HepG2 (cell line): Measurements from ENCODE around the gene CLTA. TPM values are rescaled to one million over a fixed set of nuclear protein-coding genes. Genes with fewer than 3 reads are reported as not detected.

Experiments used
- AGO1 ChIP-seq: fragments of 200-400 bp; formaldehyde crosslinking; IDR thresholded peaks from 2 replicates; pipeline ENCODE4 v1.6.1; 2017; ENCODE audit warnings: mild to moderate bottlenecking, low read depth, low read length, moderate library complexity; ENCODE audit not compliant: poor library complexity, severe bottlenecking
- ATF1 ChIP-seq: IDR thresholded peaks from 2 replicates; pipeline ENCODE4 v1.6.1; 2016; ENCODE audit warnings: mild to moderate bottlenecking, control low read depth
- HMG20A ChIP-seq: IDR thresholded peaks from 2 replicates; pipeline ENCODE4 v1.6.1; 2016; ENCODE audit warnings: borderline replicate concordance
- IRF2 ChIP-seq: IDR thresholded peaks from 2 replicates; pipeline ENCODE4 v1.6.1; 2018; ENCODE audit warnings: missing genetic modification reagents, missing compliant biosample characterization
- MATR3 ChIP-seq: sonication (generic); formaldehyde crosslinking; IDR thresholded peaks from 2 replicates; pipeline ENCODE4 v1.4.0; 2020; ENCODE audit warnings: missing genetic modification reagents
- NFE2L2 ChIP-seq: fragments of 150-350 bp; IDR thresholded peaks from 2 replicates; pipeline ENCODE4 v1.6.1; 2014; ENCODE audit warnings: low read length
- NR1H2 ChIP-seq: sonication (generic); formaldehyde crosslinking; IDR thresholded peaks from 2 replicates; pipeline ENCODE4 v1.8.1; 2022; ENCODE audit warnings: low read depth, missing genetic modification reagents, borderline replicate concordance
- POLR2G ChIP-seq: fragments of 200-400 bp; formaldehyde crosslinking; IDR thresholded peaks from 2 replicates; pipeline ENCODE4 v1.6.1; 2018; ENCODE audit warnings: mild to moderate bottlenecking, low read depth, low read length, moderate library complexity
- PRMT3 ChIP-seq: sonication (generic); formaldehyde crosslinking; IDR thresholded peaks from 2 replicates; pipeline ENCODE4 v1.8.1; 2022; ENCODE audit warnings: low read depth, mild to moderate bottlenecking, moderate library complexity, missing genetic modification reagents, borderline replicate concordance
- RARG ChIP-seq: sonication (generic); formaldehyde crosslinking; IDR thresholded peaks from 2 replicates; pipeline ENCODE4 v1.4.0; 2020; ENCODE audit warnings: low read depth, mild to moderate bottlenecking, missing genetic modification reagents
- RXRB ChIP-seq: IDR thresholded peaks from 2 replicates; pipeline ENCODE4 v1.6.1; 2016; ENCODE audit warnings: borderline replicate concordance, missing genetic modification reagents, missing compliant biosample characterization
- TRIM24 ChIP-seq: sonication (generic); formaldehyde crosslinking; IDR thresholded peaks from 2 replicates; pipeline ENCODE4 v1.8.0; 2022; ENCODE audit warnings: mild to moderate bottlenecking, missing genetic modification reagents
- ZNF138 ChIP-seq: sonication (generic); formaldehyde crosslinking; IDR thresholded peaks from 2 replicates; pipeline ENCODE4 v1.5.0; 2020; ENCODE audit warnings: mild to moderate bottlenecking, low read depth, missing genetic modification reagents
- ZNF335 ChIP-seq: sonication (generic); formaldehyde crosslinking; IDR thresholded peaks from 2 replicates; pipeline ENCODE4 v1.4.0; 2020; ENCODE audit warnings: missing genetic modification reagents
- ZNF574 ChIP-seq: sonication (generic); formaldehyde crosslinking; IDR thresholded peaks from 2 replicates; pipeline ENCODE4 v1.4.0; 2020; ENCODE audit warnings: missing genetic modification reagents
- ZNF7 ChIP-seq: IDR thresholded peaks from 2 replicates; pipeline ENCODE4 v1.6.1; 2016; ENCODE audit warnings: missing biosample characterization, missing genetic modification reagents
- polyA plus RNA-seq, 8 experiments: library from polyadenylated mRNA; depleted of rRNA in 3 of 8; stranded (reverse) in 7 of 8; unstranded in 1 of 8; fragments of >200 nt; fragmentation: Illumina TruSeq in 4 of 8; extraction: Trizol in 4 of 8; gene quantifications; 2 replicates each; pipeline versions ENCODE4 v1.2.1 to v1.2.3, GENCODE V29; 2011 to 2016; ENCODE audit warnings: low read depth in 4 of 8, missing spikeins in 1 of 8, mixed read lengths in 1 of 8; ENCODE audit not compliant: insufficient read depth in 1 of 8
- total RNA-seq, 5 experiments: library from RNA; depleted of rRNA; stranded (reverse); fragments of >200 nt; fragmentation: Illumina TruSeq; extraction: Trizol; gene quantifications; 2 replicates each; pipeline ENCODE4 v1.2.3, GENCODE V29; 2016; ENCODE audit warnings: low read depth in 1 of 5
- TF ChIP-seq, protein P1 (sequence below): sonication (generic); formaldehyde crosslinking; IDR thresholded peaks from 2 replicates; pipeline ENCODE4 v1.5.1; 2020; ENCODE audit warnings: mild to moderate bottlenecking, missing genetic modification reagents, borderline replicate concordance
- TF ChIP-seq, protein P2 (sequence below): sonication (generic); formaldehyde crosslinking; IDR thresholded peaks from 2 replicates; pipeline ENCODE4 v1.4.0; 2020; ENCODE audit warnings: missing genetic modification reagents; ENCODE audit errors: not compliant biosample characterization
- TF ChIP-seq, protein P3 (sequence below): sonication (generic); formaldehyde crosslinking; IDR thresholded peaks from 2 replicates; pipeline ENCODE4 v1.5.0; 2020; ENCODE audit warnings: mild to moderate bottlenecking, missing genetic modification reagents
- TF ChIP-seq, protein P4 (sequence below): sonication (generic); formaldehyde crosslinking; IDR thresholded peaks from 2 replicates; pipeline ENCODE4 v1.8.1; 2023; ENCODE audit warnings: mild to moderate bottlenecking, moderate library complexity, missing genetic modification reagents

The CLTA gene
- total and polyA plus RNA-seq, 2 of the 13 experiments (the other 11 are each of a cell fraction or from before 2014, with no cell fraction given), result 143 to 222 TPM

GRCh38 chr9:36190388-36191289 lies at the start of gene CLTA (continued):
- TF ChIP-seq ZNF335 (CRISPR knock-in tag), result no peak
- no peak for TF ChIP-seq IRF2 (CRISPR knock-in tag)
- TF ChIP-seq, protein P1, sequence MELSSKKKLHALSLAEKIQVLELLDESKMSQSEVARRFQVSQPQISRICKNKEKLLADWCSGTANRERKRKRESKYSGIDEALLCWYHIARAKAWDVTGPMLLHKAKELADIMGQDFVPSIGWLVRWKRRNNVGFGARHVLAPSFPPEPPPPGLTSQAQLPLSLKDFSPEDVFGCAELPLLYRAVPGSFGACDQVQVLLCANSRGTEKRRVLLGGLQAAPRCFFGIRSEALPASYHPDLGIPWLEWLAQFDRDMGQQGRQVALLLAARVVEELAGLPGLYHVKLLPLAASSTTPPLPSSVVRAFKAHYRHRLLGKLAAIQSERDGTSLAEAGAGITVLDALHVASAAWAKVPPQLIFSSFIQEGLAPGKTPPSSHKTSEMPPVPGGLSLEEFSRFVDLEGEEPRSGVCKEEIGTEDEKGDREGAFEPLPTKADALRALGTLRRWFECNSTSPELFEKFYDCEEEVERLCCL (CRISPR knock-in tag), result no peak
- no peak for TF ChIP-seq NR1H2 (CRISPR knock-in tag)
- TF ChIP-seq ZNF138 (CRISPR knock-in tag), result no peak
- TF ChIP-seq PRMT3, result no peak
- no peak for TF ChIP-seq TRIM24
- no peak for TF ChIP-seq AGO1
- TF ChIP-seq RXRB, result no peak
- peak; percentile 97 for TF ChIP-seq POLR2G
- peak; percentile 95 for TF ChIP-seq ZNF574 (CRISPR knock-in tag)
- TF ChIP-seq MATR3 (CRISPR knock-in tag), result no peak
- peak; percentile 10; the same call in 1 of the 2 replicates for TF ChIP-seq HMG20A (CRISPR knock-in tag)
- TF ChIP-seq, protein P2, sequence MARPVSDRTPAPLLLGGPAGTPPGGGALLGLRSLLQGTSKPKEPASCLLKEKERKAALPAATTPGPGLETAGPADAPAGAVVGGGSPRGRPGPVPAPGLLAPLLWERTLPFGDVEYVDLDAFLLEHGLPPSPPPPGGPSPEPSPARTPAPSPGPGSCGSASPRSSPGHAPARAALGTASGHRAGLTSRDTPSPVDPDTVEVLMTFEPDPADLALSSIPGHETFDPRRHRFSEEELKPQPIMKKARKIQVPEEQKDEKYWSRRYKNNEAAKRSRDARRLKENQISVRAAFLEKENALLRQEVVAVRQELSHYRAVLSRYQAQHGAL (CRISPR knock-in tag), result peak; percentile 78
- TF ChIP-seq RARG (CRISPR knock-in tag), result no peak
- TF ChIP-seq ZNF7, result no peak
- TF ChIP-seq, protein P3, sequence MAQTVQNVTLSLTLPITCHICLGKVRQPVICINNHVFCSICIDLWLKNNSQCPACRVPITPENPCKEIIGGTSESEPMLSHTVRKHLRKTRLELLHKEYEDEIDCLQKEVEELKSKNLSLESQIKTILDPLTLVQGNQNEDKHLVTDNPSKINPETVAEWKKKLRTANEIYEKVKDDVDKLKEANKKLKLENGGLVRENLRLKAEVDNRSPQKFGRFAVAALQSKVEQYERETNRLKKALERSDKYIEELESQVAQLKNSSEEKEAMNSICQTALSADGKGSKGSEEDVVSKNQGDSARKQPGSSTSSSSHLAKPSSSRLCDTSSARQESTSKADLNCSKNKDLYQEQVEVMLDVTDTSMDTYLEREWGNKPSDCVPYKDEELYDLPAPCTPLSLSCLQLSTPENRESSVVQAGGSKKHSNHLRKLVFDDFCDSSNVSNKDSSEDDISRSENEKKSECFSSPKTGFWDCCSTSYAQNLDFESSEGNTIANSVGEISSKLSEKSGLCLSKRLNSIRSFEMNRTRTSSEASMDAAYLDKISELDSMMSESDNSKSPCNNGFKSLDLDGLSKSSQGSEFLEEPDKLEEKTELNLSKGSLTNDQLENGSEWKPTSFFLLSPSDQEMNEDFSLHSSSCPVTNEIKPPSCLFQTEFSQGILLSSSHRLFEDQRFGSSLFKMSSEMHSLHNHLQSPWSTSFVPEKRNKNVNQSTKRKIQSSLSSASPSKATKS, result no peak
- no peak for TF ChIP-seq ATF1 (CRISPR knock-in tag)
- TF ChIP-seq, protein P4, sequence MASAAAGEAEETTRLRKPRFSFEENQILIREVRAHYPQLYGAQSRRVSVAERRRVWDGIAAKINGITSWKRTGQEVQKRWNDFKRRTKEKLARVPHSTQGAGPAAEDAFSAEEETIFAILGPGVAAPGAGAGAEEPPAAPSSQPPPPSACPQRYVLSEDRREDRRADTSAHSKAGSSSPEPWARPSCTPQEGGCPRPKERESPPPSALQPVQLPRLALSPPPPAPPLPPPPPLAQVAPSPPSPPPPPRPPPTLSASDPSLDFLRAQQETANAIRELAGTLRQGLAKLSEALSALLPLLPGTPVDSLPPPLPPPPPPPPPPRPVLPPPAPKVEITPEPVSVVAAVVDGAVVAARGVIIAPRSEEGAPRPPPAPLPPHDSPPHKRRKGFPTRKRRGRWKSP (CRISPR knock-in tag), result no peak
- TF ChIP-seq NFE2L2, result no peak
